T-helper 1 cell treated with Interleukin-12 subunit alpha and Interleukin-12 subunit beta and Interleukin-4 antibody, amounts not matched to agents 30 ng/mL and 1 ng/mL, for 36 hours (primary cell): ENCODE measurements around the gene BTG3. TPM values are rescaled to one million over a fixed set of nuclear protein-coding genes. Genes with fewer than 3 reads are reported as not detected.

Experiments used
- intact Hi-C: fragments of 100-400 bp; cut with micrococcal nuclease; formaldehyde crosslinking; loops from one replicate; pipeline ENCODE4 v1.15.1; 2024
- total RNA-seq: library from RNA; stranded (reverse); gene quantifications from 2 replicates; pipeline ENCODE4 v1.2.3, GENCODE V29; 2022

BTG3 gene, protein sequence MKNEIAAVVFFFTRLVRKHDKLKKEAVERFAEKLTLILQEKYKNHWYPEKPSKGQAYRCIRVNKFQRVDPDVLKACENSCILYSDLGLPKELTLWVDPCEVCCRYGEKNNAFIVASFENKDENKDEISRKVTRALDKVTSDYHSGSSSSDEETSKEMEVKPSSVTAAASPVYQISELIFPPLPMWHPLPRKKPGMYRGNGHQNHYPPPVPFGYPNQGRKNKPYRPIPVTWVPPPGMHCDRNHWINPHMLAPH
- total RNA-seq = 55.6 and 57.6 TPM in 2 replicates

DNA sequence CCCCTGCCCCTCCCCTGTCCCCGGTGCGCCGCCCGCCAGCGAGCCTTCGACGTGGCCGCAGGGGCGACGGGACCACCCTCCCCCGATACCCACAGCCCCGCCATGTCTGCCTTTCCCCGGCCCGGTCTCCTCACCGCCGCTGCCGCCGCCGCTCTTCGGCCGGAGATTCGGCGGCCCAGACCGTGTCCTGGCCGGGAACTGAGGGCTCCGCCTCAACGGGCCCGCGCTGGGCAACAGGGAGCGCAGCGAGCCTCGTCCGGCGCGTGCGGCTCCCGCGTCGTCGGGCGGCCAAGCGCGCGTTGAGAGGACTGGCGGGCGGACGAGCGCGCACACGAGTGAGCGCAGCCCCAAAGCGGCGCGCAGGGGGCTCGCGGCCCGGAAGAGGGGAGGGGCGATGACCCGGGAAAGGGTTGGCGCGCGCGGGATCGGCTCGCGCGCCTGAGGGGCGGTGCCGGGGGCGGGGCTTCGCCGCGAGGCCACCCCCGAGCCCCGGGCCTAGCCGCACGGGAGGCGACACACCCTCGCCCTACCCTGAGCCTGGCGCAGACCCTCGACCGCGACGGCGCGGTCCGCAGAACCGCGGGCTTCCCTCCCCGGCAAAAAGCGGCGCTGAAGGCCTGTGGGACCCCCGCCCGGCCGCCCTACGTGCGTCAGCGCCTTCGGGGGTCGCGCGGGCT is at the start of gene BTG3:
BTG3 (minus strand) TSS at position 337 of the 677 bp plus-strand sequence. CDS start 3,757 bp downstream, outside the sequence.
- intact Hi-C loops = no loop called here

DNA sequence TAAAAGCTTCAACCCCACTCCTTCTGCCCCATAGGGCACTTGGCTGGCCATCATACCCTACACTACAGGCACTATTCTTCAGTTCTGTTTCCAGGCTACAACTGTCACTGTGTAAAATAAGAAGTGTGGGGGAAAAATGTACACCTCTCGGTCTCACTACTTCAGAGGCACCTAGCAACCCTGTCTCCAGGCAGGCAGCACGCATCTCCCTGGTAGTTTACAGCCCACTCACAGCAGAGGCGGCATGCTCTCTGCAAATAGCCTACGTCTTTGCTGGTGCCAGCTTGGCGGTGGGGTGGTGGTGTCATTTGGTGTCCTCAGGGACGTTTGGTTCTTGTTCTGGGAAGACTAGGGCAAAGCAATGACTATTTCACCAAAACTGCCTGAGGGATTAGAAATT is 48.2 kb upstream of the BTG3 start:
- intact Hi-C loops = no loop called here

DNA sequence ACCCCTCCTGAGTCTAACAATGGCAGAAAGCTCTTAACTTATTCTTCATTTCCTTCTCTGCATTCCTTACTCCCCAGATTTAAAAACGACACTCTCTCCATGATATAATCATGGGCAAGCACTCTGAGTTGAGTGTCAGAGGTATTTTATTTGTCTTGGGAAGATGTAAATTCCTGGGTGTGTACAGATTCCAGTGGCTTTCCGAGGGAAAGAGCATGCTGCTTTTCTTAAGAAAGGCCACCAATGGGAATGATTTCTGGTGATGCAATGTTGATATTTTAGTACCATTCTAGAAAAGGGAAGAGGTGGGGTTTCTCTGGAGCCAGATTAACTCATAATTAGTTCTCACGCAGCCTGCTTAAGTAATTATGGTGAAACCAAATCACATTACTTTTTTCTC is 47.8 kb upstream of the BTG3 start:
- intact Hi-C loops = no loop called here

DNA sequence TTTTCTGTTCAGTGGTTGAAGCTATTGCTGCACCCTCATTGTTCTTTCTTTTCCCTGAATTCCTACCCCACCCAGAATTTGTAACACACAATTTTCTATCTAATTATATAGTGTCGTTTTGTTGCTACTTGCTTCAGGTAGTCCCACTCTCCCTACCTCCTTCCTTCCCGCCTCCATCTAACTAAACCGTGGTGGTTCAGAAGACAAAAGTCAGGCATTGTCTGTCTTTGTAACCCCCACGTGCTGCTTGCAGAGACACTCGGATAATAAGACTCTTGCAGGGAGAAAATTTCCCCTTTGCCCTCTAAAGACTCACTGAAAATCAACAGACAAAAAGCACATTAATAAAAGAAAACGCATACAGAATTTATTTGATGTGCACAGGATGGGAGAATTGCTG is 46.2 kb upstream of the BTG3 start:
- intact Hi-C loops = no loop called here

DNA sequence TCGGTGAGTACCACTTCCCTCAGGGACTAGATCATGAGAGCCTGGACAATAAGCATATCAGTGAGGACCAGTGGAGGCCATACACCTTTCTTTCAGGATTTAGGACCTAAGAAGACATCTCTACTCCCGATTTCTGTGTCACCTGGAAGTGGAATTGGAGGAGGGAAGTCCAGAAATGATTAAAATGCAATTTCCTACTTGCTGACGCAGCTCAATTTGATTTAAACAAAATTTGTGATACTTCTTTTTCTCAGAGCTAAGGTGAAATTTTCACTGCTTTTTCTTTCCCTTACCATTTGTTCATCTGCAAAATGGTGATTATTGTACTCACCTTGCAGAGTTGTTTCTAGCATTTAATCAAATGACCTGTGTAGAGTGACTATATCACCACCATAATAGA is 38.8 kb upstream of the BTG3 start:
- intact Hi-C loops = no loop called here

DNA sequence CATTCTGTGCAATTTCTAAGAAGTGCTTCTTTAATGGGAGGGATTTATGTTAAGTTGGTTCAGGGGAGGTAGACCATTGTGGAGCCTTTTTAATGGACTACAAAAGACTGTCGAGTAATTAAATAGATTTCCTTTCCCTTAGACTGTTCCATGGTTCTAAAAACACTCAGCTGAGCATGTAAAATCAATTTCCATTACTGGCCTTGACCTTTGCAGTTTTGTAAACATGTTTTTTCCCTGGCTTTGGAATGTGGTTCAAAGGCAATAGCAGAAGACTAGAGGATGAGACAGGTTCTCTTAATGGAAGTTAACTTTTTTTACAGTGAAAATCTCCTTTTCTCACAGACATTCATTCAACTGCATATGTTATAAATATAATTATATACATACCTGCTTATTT is 37.6 kb upstream of the BTG3 start:
- intact Hi-C loops = no loop called here

DNA sequence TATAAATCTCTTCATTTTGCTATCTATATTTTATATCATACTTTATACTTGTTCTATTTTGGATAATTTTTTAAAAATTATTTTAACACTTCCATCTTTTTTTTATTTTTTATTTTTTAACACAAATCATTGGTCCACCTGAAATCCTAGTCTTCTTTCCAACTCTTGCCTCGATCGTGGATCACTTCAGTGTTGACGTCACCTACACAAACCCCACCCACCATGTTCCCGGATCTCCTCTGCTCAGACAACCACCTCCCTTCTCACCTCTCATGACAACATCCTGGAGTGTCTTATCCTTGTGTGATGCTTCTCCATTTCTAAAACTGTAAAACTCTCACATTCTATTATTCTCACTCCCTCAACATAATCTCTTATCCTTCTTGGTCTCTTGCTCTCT is 34.1 kb upstream of the BTG3 start:
- intact Hi-C loops = no loop called here

DNA sequence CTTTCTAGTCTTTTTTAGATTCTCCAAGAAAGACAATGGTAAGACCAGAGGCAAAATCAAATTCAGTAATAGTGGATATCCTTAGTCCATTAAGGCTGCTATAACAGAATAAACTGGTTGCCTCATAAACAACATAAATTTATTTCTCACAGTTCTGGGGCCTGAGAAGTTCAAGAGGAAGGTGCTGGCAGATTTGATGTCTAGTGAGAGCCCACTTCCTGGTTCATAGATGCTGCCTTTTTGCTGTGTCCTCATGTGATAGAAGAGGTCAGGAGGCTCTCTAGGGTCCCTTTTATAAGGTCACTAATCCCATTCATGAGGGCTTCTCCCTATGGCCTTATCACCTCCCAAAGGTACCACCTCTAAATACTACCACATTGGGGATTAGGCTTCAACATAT is 31.5 kb upstream of the BTG3 start:
- intact Hi-C loops = no loop called here

DNA sequence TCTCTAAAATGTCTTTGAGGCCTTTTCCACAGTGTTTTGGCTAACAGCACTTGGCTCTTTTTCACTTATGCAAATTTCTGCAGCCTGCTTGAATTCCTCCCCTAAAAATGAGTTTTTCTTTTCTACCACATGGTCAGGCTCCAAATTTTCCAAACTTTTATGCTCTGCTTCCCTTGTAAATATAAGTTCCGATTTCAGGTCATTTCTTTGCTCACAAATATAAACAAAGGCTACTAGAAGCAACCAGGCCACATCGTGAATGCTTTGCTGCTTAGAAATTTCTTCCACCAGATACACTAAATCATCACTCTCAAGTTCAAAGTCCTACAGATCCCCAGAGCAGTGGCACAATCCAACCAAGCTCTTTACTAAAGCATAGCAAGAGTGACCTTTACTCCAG is 28.1 kb upstream of the BTG3 start:
- intact Hi-C loops = no loop called here

DNA sequence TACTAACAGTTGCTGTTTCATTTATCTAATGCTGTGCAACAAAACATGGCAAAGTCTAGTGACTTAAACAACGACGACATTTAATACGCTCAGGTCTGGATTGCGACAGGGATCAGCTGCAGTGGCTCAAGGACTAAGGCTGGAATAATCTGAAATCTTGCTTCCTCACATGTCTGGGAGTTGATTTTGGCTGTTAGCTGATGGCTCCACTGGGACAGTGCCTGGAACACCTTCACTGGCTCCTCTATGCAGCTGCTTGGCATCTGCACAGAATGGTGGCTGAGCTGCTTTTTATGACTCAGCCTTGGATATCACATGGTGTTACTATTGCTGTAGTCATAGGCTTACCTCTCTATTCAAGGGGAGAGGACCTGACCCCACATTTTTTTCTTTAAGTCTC is 24.0 kb upstream of the BTG3 start:
- intact Hi-C loops = no loop called here

DNA sequence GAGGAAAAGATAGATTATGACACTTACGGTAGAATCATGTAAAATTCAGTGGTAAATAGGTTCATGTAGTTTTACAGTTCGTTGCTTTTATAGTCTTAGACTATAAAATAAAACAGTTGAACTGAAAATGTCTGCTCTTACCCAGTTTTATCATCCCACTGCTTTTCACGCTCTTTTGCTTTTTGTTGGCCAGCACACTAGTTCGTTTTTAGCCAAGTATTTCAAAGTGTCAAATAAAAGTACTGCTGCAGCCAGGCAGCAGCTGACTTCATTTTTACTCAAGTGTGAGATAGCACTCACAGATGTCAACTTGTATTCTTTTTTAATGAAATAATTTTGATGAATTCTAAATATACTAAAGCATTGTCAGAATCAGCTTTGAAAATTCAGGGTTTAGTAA is 18.5 kb upstream of the BTG3 start:
- intact Hi-C loops = no loop called here

DNA sequence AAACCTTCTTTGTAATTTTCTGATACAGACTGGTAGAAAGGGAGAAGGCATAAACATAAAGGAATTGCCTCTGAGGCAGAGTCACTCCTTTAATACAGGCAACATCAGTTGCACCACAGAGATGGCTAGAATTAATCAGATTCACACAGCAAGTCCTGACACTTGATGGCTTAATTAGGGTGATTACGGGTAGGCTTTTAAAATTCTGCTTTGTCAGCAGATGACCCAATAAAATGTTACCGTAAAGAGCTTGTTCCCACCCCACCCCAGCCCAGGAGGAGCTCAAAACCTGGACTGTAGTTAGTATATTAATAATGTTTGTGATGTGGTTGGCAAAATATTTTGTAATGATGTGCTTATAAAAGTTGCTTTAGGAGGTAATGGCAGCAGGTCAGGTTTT is 9.3 kb upstream of the BTG3 start:
- intact Hi-C loops = no loop called here

DNA sequence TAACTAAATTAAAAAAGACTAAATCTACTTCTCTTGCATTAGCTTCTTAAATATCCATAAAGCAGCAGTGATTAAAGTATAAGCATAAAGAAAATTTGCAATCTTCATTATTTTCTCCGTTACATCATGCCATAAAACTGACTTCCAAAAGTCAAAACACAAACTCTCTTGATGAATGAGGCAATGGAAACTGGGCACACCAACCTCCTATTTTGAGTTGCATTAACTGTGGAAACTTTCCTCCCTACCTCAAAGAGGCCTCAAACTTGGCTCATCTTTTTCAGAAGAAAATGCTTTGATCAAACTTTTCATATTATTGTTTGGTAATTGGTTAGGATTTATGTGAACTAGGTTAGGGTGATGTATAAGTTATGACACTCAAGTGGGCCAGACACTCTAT is 4.1 kb upstream of the BTG3 start:
- intact Hi-C loops = no loop called here

DNA sequence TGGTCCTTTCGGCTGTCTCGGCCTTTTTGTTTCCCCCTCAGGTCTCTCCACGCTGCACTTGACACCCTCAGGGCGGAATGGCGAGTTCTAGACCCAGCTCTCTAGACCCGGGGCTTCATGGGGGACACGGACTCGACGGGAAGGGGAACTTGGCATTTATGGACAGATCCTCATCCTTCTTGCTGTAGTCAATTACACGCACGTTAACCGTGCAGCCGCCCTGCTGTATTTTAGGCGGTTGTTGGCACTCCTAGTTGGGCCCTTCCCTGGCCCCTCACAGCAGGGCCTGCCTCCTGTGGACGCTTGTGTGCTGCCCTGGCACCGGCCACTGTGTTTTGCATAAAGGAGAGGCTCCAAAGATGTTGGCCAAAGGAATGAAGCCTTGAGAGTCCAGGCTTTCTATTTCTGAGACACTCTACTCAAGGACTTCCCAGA is 558 bp upstream of the BTG3 start:
- intact Hi-C loops = no loop called here

DNA sequence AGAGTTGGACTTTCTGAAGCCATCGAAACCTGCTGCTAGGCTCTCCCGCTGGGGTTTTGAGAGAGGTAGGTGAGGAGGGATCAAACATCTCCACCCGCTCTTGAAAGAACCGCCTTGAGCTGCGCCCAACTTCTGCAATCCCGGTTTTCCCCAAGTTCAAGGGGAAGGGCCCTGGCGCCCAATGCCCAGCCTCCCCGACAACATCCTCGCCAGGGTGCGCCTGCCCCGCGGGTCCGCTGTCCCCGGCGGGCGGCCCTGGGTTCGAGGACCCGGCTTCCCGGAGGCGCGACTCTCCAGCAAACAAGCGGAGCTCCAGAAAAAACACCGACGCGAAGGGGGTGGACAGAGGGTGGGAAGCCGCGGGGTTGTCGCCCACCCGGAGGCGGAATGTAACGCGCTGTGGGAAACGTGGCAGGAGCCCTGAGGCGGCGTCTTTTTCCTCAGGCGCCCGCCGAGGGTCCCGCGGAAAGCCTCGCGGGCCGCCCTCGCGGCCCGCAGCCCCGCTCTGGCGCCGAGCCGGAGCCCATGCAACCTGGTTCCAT is 607 bp downstream of the BTG3 start:
- intact Hi-C loops = no loop called here

DNA sequence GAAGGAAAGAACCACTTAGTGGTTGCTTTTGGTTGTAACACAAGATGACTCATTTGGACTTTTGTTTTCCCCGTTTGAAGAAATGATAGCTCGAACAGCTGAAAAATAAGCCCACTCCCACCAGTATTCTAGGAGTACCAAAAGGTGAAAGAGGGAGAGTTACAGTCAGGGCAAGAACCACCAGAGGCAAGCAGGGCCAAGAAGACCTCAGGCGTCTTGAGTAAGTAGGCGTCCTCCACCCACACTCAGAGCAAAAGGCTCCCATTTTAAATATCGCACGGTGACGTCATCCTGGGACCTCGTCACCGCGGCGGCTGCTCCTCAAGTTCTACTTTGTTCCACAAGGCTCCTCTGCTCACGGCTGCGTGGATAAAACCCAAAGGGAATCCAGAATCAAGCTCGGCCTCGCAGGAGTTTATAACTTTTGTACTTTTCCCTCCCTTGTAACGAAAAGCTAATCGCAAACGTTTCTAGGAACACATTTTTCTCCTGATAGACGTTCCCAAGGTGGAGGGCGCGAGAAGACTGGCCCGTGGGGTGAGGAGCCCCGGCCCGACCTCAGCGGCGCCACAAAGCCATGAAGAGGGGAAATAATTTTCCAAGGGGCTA is 1.2 kb downstream of the BTG3 start:
- intact Hi-C loops = loop anchor here (1.0 to 2.0 kb wide), 9 partner anchors 8 to 1879 kb away; no protein-coding TSS in a partner anchor

DNA sequence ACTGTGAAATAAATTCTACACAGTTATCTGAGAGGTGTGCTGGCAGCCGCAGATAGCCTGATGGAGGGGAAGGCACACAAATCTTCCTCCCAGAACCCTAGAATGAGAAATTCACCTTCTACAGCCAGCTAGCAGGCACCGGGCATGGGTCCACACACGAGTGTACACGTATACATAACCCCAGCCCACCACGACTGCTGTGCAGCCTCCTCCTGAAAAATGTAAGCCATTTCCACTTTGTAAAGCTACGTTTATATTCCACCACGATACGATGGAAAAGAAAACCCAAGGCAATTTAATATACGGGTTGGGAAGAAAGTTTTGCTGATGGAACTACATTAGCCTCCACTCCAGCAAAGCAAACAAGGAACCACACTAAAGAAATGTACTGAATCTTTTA is 1.8 kb downstream of the BTG3 start:
- intact Hi-C loops = loop anchor here (1.0 to 2.0 kb wide), 9 partner anchors 8 to 1879 kb away; no protein-coding TSS in a partner anchor

DNA sequence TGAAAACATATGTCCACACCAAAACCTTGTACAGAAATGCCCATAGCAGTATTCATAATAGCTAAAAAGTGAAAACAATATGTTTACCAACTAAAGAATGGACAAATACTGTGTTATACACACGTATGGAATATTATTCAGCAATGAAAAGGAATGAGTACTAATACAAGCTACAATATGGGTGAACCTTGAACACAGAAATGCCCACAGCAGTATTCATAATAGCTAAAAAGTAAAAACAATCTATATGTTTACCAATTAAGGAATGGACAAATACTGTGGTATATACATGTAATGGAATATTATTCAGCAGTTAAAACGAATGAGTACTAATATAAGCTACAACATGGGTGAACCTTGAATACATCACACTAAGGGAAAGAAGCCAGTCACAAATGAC is 3.0 kb downstream of the BTG3 start:
- intact Hi-C loops = loop anchor here (2.0 kb wide), 1 partner anchor 13 kb away; no protein-coding TSS in a partner anchor

DNA sequence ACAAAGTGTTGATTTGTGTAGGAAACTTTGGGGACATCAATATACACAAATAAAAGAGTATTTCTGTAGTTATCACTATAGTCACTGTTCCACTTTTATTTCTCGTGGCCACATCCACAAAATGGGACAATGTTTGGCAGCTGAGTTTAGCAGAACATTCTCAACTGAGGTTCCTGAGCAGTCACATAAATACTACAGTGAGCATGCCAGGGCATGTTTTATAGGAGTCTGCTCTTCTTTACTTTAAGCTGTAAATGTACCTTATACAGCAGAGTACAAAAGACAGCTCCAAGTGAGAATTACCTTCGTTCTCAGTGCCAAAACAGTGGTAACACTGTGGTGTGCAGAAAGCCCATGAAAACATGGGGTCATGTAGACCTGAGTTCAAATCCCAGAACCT is 5.0 kb downstream of the BTG3 start:
- intact Hi-C loops = no loop called here

DNA sequence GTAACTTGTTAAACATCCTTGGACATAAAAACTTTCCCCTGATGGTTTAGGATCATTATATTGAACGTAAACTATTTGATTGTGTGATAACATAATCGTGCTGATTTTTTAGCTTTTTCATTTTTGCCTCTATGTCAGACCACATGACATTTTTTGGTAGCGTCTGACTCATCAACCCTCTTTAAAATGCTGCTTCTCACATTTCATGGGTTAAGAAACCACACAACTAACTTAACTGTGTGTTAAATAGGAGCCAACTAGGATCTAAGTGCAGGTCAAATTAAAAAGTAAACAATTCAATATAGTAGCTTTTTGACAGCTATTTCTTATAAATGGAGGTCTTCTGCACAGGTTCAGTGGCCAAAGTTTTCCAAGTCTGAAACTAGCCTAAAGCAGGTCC is 9.8 kb downstream of the BTG3 start:
- intact Hi-C loops = loop anchor here (1.0 kb wide), 1 partner anchor 8 kb away; no protein-coding TSS in a partner anchor

DNA sequence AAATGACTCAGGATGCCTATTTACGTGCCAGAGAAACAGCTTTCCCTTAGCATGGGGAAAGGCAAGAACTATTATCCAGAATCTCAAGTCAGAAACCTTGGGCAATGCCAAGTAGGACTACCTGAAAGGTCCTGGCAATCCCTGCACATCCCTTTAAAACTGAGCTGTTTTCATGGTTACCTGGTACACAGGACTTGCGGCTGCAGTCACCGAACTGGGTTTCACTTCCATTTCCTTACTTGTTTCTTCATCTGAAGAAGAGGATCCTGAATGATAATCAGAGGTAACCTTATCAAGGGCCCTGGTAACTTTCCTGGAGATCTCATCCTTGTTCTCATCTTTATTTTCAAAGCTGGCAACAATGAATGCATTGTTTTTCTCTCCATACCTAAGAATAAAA is 14.3 kb downstream of the BTG3 start:
- intact Hi-C loops = no loop called here

DNA sequence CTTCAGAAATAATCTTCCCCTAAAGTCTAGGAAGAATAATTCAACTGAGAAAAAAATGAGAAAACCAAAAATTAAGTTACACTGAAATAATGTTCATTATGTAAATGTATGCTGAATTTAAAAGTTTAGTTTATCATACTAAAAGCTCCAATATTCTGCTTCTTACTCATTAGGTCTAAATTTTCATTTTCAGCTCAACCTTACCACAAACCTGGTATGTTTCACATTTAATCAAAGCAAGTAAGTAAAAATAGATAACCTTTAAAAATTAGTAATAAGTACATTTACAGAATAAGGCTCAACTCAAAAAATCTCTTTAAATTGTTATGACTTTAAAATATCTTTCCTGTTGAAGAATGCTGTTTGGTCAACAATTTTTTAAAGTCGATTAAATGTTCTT is 15.0 kb downstream of the BTG3 start:
- intact Hi-C loops = loop anchor here (2.0 kb wide), 1 partner anchor 13 kb away; no protein-coding TSS in a partner anchor
